ENCODE measurements around the gene COL26A1.

DNA sequence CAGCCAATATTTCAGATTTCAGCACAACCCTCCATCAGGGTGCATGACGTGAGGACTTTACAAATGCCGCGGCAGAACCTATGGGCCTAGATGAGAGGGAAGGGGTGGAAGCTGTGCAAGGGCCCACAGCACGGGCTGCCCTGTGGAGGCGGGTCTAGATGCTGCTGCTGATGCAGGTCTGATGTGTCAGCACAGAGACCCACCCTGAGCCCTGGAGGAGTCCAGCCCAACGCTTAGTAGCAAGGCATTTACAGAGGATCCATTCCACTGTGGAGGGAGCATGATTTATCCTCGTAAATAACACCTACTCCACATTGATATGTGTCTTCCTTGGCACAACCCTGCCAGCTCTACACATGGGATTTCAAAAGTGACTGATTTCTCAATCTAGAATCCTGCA lies 217.9 kb downstream of the COL26A1 start:
- no peak for TF ChIP-seq POLR2AphosphoS5 (IDR thresholded peaks at IDR 0.05)
- TF ChIP-seq, protein P1, sequence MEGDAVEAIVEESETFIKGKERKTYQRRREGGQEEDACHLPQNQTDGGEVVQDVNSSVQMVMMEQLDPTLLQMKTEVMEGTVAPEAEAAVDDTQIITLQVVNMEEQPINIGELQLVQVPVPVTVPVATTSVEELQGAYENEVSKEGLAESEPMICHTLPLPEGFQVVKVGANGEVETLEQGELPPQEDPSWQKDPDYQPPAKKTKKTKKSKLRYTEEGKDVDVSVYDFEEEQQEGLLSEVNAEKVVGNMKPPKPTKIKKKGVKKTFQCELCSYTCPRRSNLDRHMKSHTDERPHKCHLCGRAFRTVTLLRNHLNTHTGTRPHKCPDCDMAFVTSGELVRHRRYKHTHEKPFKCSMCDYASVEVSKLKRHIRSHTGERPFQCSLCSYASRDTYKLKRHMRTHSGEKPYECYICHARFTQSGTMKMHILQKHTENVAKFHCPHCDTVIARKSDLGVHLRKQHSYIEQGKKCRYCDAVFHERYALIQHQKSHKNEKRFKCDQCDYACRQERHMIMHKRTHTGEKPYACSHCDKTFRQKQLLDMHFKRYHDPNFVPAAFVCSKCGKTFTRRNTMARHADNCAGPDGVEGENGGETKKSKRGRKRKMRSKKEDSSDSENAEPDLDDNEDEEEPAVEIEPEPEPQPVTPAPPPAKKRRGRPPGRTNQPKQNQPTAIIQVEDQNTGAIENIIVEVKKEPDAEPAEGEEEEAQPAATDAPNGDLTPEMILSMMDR (IDR thresholded peaks at IDR 0.05), result no peak

Measured in transverse colon (tissue), 4 donors.